ENCODE measurements around the gene CAMKMT.

The CAMKMT gene

DNA sequence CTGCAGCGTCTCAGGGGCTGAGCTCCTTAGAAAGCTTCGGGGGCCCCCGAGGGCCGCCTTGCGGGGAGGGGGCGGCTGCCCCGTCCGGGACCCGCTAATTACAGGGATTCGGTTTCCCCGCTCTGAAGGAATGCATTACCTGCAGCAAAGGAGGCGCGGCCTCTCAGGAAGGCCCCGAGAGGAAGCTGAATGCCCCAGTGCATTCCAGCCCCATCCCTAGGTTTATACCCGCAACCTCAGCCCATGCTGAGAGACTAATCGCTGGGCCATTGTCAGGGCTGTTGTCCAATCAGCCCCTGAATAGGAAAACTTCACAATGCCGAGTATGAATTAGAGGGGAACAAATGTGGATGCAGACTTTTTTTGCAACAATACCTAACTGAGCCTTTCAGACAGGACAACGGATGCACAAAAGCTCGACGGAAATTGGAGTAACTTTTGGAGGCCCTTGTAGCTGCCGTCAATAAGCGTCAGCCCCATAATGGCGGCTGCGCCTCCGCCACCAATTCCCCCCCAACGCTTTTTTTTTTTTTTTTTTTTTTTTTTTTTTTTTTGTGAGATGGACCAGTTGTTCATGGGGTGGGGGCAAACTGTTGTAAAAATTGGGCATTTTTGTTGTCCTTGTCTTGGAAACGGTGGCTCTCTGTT is 441.2 kb downstream of the CAMKMT start:
- peaks cover 97% of the 10 kb centered on the region for H3K27me3 ChIP-seq (ENCODE audit: control insufficient read depth, insufficient read depth, low read length)

DNA sequence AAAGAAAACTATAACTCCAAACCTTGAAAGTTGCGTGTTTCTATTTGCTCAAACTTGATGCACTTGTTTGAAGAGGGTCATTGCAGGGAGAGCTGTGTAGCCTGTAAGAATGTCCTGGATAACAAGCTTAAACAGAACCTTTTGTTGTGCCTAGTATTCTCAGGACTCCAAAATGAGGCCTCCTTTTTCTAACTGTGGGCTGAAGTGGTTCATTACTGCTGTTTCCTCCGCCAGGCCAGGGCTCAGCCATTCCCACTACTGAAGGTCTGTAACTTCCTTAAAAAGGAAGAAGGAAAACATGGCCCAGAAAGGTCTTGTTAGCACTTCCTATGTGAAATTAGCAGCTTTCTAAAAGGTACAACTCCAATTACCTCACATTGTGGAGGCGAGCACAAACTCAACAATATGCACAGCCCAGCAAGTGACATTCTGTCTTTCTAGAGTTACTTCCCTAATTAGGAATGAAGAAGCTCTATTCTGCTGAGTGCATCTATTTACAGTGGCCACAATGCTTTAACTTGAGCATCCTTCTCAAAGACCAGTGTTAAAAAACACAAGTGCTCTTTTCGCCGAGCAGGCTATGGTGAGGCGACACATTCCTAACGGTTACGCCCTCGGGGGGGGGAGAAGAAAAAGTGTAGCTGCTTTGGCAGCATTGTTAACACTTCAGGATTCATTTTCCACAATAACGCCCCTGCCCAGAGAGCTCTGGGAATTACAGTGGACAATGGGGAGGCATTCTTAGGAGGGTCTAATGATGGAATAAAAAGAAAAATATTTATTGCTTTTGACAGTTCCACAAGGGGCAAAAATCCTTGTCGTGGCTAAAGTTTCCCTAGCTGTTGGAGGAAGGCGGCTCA is 442.9 kb downstream of the CAMKMT start:
- no peak overlapping the region for H3K4me3 ChIP-seq (ENCODE audit: low read length)
- no peaks in the 10 kb centered on the region for H3K36me3 ChIP-seq (ENCODE audit: control insufficient read depth, insufficient read depth, low read length)
- H3K4me1 ChIP-seq (ENCODE audit: control insufficient read depth, insufficient read depth, low read length) = peaks cover 14% of the 10 kb centered on the region
- H3K9me3 ChIP-seq (ENCODE audit: control insufficient read depth, low read length) = no peaks in the 10 kb centered on the region
- no peak overlapping the region for H3K9ac ChIP-seq (ENCODE audit: low read length)
- H3K27me3 ChIP-seq (ENCODE audit: control insufficient read depth, insufficient read depth, low read length) = peaks cover 80% of the 10 kb centered on the region

More for the DNA sequence above, 441.2 kb downstream of the CAMKMT start:
- Histone ChIP-seq H3K9ac (ENCODE audit: low read length) (no peak overlapping the region), H3K9me3 (ENCODE audit: control insufficient read depth, low read length) (no peaks in the 10 kb centered on the region), H3K36me3 (ENCODE audit: control insufficient read depth, insufficient read depth, low read length) (no peaks in the 10 kb centered on the region), H3K4me1 (ENCODE audit: control insufficient read depth, insufficient read depth, low read length) (peaks cover 14% of the 10 kb centered on the region), H3K4me3 (ENCODE audit: low read length) (no peak overlapping the region)

DNA sequence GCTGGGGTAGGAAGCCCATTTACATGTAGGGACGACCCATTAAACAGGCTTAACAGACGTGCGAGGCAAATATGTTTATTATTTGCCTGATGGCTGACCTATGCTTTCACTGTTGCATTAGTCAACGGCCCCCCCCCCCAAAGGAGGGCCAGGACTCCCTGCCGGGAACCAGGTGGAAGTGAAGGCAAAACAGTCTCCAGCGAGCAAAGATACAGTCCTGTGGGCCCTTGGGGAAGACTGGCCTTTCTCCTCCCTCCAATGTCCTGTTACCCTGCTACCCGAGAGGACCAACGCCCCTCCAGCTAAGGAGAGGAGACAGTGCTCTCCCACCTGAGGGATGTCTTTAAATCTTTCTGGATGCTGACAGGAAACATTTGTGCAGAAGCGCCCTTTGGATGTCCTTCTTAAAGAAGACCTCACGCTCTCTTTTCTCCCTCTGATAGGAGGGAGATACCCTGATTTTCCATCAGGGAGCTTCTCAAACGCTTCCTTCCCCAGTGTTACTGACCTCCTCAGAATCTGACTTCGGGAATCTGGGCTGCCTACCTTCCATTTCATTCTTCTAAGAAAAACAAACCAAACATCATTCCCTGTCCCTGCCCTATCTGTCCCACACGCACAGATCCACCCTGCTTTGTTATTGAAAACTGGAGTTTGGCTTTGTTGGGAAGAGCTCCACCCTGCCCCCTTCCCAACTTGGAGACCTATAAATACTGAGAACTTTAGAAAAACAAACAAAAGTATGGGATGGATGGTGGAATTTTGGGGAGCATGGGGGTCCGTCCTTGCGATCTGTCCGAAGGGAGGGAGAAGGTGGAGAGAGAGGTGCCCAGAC is 443.9 kb downstream of the CAMKMT start:
- H3K4me3 ChIP-seq (ENCODE audit: low read length) = no peak overlapping the region
- no peak overlapping the region for H3K9ac ChIP-seq (ENCODE audit: low read length)
- H3K4me1 ChIP-seq (ENCODE audit: control insufficient read depth, insufficient read depth, low read length) = peaks cover 14% of the 10 kb centered on the region
- H3K36me3 ChIP-seq (ENCODE audit: control insufficient read depth, insufficient read depth, low read length) = no peaks in the 10 kb centered on the region
- H3K27me3 ChIP-seq (ENCODE audit: control insufficient read depth, insufficient read depth, low read length) = peaks cover 70% of the 10 kb centered on the region
- no peaks in the 10 kb centered on the region for H3K9me3 ChIP-seq (ENCODE audit: control insufficient read depth, low read length)

DNA sequence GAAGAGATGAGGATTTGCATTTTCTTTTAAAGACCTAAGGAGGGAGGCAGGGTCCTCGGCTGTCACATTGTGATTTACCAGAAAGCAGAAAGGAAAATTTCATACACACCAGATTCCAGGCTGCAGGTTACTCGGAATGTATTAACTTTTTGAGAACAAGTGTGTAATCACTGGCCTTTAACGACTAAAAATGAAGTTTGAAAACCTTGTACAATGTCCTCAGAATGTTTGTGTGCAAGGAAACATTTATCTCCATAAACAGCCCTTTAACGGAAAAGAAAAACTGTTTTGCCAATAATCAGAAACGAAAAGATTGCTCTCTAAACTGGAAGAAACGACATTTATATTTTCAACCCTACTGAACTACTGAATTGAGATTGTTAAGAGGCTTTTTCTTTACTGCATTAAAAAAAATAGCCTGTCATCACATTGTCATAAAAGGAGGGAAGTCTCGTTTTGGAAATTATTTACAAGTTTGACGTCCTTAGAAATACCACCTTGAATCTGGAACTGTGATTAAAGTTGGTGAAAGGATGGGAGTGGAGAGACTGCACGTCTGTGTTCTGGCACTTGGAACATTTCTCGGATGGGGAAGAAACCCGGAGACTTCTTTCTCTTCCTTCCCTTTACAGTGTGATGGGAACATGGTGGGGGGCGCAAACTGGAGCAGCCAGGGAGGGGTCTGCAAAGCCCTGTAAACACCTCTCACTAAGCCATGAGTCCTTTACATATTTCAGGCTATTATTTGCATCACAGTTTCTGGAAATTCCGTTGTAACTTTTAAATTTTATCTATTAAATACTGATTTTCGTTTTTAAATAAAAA is 445.7 kb downstream of the CAMKMT start:
- H3K27me3 ChIP-seq (ENCODE audit: control insufficient read depth, insufficient read depth, low read length) = peaks cover 52% of the 10 kb centered on the region
- no peak overlapping the region for H3K9ac ChIP-seq (ENCODE audit: low read length)

DNA sequence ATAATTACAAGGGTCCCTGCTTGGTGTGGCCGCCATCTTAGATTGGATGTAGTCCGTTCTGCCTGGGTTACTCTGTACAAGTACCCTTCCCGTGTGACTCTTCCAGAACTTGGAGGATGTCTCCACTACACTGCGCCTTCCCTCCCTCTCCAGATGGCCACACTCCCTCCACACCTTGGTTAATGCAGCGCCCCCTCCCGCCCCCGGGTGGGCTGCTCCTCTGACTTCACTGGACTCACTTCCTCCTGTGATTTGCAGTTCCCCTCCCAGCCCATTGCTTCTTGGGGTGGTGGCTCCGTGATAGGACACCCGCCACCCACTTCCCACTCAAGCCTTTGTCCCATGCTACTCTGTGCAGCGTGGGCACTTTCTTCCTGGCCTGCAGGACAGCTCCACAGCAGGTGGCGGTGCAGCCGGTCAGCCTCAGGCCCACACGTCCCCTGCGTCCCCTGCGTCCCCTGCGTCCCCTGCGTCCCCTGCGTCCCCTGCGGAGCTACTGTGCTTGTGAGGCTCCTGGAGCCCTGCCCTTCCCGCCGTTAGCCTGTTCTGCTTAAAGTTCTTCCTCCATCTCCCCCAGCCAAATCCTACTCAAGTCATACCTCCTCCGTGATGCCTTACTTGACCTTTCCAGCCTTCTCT is 449.3 kb downstream of the CAMKMT start:
- Histone ChIP-seq H3K9ac (ENCODE audit: low read length) (no peak overlapping the region), H3K9me3 (ENCODE audit: control insufficient read depth, low read length) (no peaks in the 10 kb centered on the region), H3K4me3 (ENCODE audit: low read length) (no peak overlapping the region), H3K36me3 (ENCODE audit: control insufficient read depth, insufficient read depth, low read length) (no peaks in the 10 kb centered on the region), H3K4me1 (ENCODE audit: control insufficient read depth, insufficient read depth, low read length) (no peaks in the 10 kb centered on the region), H3K27me3 (ENCODE audit: control insufficient read depth, insufficient read depth, low read length) (peaks cover 18% of the 10 kb centered on the region)

More for the DNA sequence above, 445.7 kb downstream of the CAMKMT start:
- Histone ChIP-seq H3K9me3 (ENCODE audit: control insufficient read depth, low read length) (no peaks in the 10 kb centered on the region), H3K36me3 (ENCODE audit: control insufficient read depth, insufficient read depth, low read length) (no peaks in the 10 kb centered on the region), H3K4me3 (ENCODE audit: low read length) (no peak overlapping the region), H3K4me1 (ENCODE audit: control insufficient read depth, insufficient read depth, low read length) (no peaks in the 10 kb centered on the region)

DNA sequence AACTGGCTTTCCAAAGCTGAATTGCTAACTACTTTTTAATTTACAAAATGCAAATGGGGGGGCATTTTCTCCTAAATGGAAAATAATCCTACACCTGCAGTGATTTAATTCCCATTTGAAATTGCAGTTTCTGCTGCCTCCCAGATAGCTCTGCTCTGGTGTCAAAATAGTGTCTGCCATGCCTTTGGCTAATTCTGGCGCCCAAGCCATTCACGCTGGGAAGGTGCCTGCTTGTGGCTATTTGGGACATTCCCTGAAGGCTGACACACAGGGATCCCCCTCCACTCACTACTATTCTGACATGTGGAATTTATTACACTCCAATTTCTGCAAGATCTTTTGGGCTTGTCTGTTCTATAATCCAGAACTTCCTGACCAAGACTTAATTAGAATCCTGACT is 451.4 kb downstream of the CAMKMT start:
- Histone ChIP-seq H3K36me3 (ENCODE audit: control insufficient read depth, insufficient read depth, low read length) (no peaks in the 10 kb centered on the region), H3K9ac (ENCODE audit: low read length) (no peak overlapping the region), H3K9me3 (ENCODE audit: control insufficient read depth, low read length) (no peaks in the 10 kb centered on the region), H3K4me3 (ENCODE audit: low read length) (no peak overlapping the region), H3K27me3 (ENCODE audit: control insufficient read depth, insufficient read depth, low read length) (no peaks in the 10 kb centered on the region), H3K4me1 (ENCODE audit: control insufficient read depth, insufficient read depth, low read length) (no peaks in the 10 kb centered on the region)

DNA sequence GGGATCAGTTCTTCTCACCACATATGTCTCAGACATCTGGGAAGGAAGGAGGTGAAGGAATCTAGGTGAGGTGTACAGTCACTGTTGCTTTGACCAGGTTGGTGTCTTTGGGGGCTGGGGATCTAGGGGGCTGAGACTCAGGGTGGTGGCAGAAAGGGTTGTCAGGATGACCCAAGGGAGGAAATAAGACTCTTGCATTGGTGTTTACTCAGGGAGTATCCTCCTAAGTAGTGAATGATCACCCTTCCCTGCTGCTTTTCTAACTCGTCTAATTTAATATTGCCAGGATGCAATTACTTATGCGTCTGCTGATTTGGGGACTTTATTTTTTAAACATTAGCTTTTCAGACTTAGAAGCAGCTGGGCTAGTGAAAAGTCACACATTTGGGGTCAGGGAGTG is 451.9 kb downstream of the CAMKMT start:
- Histone ChIP-seq H3K9ac (ENCODE audit: low read length) (no peak overlapping the region), H3K36me3 (ENCODE audit: control insufficient read depth, insufficient read depth, low read length) (no peaks in the 10 kb centered on the region), H3K27me3 (ENCODE audit: control insufficient read depth, insufficient read depth, low read length) (no peaks in the 10 kb centered on the region), H3K9me3 (ENCODE audit: control insufficient read depth, low read length) (no peaks in the 10 kb centered on the region), H3K4me3 (ENCODE audit: low read length) (no peak overlapping the region), H3K4me1 (ENCODE audit: control insufficient read depth, insufficient read depth, low read length) (no peaks in the 10 kb centered on the region)

DNA sequence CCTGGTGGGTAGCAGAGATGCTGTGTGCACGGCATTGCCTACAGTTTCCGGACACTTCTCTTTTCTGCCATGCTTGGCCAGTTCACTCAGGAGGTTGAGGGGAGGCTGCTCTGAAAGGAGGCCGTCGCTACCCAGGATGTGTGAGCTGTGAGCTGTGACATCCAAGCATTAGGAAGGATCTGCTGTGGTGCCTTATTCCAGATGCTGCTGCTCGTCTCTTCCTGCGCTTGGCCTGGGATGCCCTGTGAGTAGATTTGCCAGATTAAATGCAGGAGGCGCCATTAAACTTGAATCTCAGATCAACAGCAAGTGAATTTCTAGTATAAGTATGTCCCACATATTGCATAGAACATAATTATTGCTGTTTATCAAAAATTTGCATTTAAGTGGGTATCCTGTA is 455.5 kb downstream of the CAMKMT start:
- Histone ChIP-seq H3K4me1 (ENCODE audit: control insufficient read depth, insufficient read depth, low read length) (no peaks in the 10 kb centered on the region), H3K36me3 (ENCODE audit: control insufficient read depth, insufficient read depth, low read length) (no peaks in the 10 kb centered on the region), H3K4me3 (ENCODE audit: low read length) (no peak overlapping the region), H3K9me3 (ENCODE audit: control insufficient read depth, low read length) (no peaks in the 10 kb centered on the region), H3K9ac (ENCODE audit: low read length) (no peak overlapping the region), H3K27me3 (ENCODE audit: control insufficient read depth, insufficient read depth, low read length) (no peaks in the 10 kb centered on the region)

DNA sequence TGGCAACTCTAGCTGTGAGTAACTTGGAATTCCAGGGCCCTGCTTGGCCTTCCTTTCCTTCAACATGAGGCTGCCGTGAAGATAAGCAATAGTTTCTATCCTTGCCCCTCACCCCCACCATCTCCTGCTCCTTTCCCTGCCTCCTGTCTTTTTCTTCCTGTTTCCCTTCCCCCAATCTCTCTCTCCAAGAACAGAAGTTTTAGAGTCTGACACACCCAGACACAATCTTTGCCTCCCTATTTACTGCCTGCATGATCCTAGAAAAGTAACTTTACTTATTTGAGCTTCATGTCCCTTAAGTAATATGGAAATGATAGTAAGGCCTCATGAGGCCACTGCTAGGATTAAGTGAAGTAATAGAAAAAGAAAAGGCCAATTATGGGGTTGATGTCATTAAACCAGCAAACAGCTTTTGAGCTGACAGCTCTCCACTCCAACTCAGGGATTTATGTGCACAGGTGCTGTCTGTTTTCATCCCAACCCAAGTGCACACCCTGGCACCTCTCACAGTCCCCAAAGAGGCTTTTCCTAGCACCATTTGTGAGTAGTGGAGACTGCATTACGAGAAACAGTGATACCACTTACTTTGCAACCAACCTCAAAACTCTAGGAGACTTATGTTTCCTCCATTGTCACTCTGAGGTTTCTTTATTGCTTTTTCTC is 456.1 kb downstream of the CAMKMT start:
- Histone ChIP-seq H3K27me3 (ENCODE audit: control insufficient read depth, insufficient read depth, low read length) (no peaks in the 10 kb centered on the region), H3K36me3 (ENCODE audit: control insufficient read depth, insufficient read depth, low read length) (no peaks in the 10 kb centered on the region), H3K9ac (ENCODE audit: low read length) (no peak overlapping the region), H3K9me3 (ENCODE audit: control insufficient read depth, low read length) (no peaks in the 10 kb centered on the region), H3K4me1 (ENCODE audit: control insufficient read depth, insufficient read depth, low read length) (no peaks in the 10 kb centered on the region), H3K4me3 (ENCODE audit: low read length) (no peak overlapping the region)

DNA sequence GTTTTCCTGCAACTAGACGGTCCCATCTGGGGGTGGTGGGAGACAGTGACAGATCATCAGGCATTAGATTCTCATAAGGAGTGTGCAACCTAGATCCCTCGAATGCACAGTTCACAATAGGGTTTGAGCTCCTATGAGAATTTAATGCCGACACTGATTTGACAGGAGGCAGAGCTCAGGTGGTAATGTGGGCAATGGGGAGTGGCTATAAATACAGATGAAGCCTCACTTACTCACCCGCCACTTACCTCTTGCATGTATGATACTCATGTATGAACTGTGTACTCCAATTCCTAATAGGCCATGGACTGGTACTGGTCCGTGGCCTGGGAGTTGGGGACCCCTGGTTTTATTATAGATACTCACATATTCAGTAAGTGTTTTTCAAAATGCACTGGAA is 457.3 kb downstream of the CAMKMT start:
- no peaks in the 10 kb centered on the region for H3K27me3 ChIP-seq (ENCODE audit: control insufficient read depth, insufficient read depth, low read length)
- no peaks in the 10 kb centered on the region for H3K9me3 ChIP-seq (ENCODE audit: control insufficient read depth, low read length)
- H3K9ac ChIP-seq (ENCODE audit: low read length) = no peak overlapping the region
- no peaks in the 10 kb centered on the region for H3K36me3 ChIP-seq (ENCODE audit: control insufficient read depth, insufficient read depth, low read length)
- no peaks in the 10 kb centered on the region for H3K4me1 ChIP-seq (ENCODE audit: control insufficient read depth, insufficient read depth, low read length)
- no peak overlapping the region for H3K4me3 ChIP-seq (ENCODE audit: low read length)

DNA sequence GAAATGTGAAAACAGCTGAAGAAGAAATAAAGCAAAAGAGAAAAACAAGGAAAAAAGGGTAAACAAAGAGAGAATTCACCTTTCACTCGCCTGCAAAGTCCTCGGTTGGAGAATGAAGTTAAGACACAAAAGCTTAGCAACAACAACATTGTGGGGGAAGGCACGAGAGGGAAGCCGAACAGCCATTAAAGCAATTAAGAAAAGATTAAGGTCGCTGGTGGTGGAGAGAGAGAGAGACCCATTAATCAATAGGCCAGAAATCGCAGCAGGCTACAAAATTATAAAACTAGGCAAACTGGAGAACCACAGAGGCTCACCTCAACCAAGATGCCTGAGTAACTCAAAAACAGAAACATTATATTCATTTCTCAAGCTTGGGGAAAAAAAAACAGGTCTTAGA is 459.8 kb downstream of the CAMKMT start:
- Histone ChIP-seq H3K27me3 (ENCODE audit: control insufficient read depth, insufficient read depth, low read length) (no peaks in the 10 kb centered on the region), H3K4me3 (ENCODE audit: low read length) (no peak overlapping the region), H3K4me1 (ENCODE audit: control insufficient read depth, insufficient read depth, low read length) (peaks cover 13% of the 10 kb centered on the region), H3K9ac (ENCODE audit: low read length) (no peak overlapping the region), H3K36me3 (ENCODE audit: control insufficient read depth, insufficient read depth, low read length) (no peaks in the 10 kb centered on the region), H3K9me3 (ENCODE audit: control insufficient read depth, low read length) (no peaks in the 10 kb centered on the region)

Measured in mucosa of stomach (tissue), 1 donor.